Caco-2 (cell line): ENCODE measurements around the gene ATG16L1. TPM values are rescaled to one million over a fixed set of nuclear protein-coding genes. Genes with fewer than 3 reads are reported as not detected.

Experiments used
- BruUV-seq: library from RNA; stranded (reverse); fragments of 400-500 nt; replicated peaks from 2 replicates; lab custom pipeline; 2021; lab: Mats Ljungman, UMichigan
- CTCF ChIA-PET: fragments of 300-600 bp; sonication (Branson Sonifier 250); formaldehyde crosslinking; loops from one replicate; lab custom pipeline; 2022; ENCODE audit warnings: antibody characterized with exemption; lab: Charles Lee
- POLR2A ChIA-PET: fragments of 300-600 bp; sonication (Branson Sonifier 250); formaldehyde crosslinking; loops from one replicate; lab custom pipeline; 2022; ENCODE audit warnings: antibody characterized with exemption; lab: Charles Lee
- DNase-seq, 2 experiments: peaks; one replicate each; pipeline versions ENCODE4 v3.0.0 to v3.0.0-alpha.2; 2020 to 2022
- H3K27me3 ChIP-seq: replicated peaks from 2 replicates; pipeline ENCODE4 v1.6.0; 2011; ENCODE audit warnings: low read length; ENCODE audit not compliant: control insufficient read depth, insufficient read depth
- H3K36me3 ChIP-seq: 2 replicates; pipeline ENCODE4 v1.5.1; 2011; ENCODE audit warnings: low read length; ENCODE audit not compliant: control insufficient read depth, insufficient read depth
- H3K4me1 ChIP-seq: fragments of 250-450 bp; sonication (Bioruptor Pico); 2 replicates; pipeline ENCODE4 v1.5.1; 2020; ENCODE audit warnings: mild to moderate bottlenecking
- H3K4me3 ChIP-seq: 2 replicates; pipeline ENCODE4 v1.5.1; 2011; ENCODE audit warnings: low read depth, mild to moderate bottlenecking, control low read depth, low read length
- H3K9me3 ChIP-seq: fragments of 250-450 bp; sonication (Bioruptor Pico); 2 replicates; pipeline ENCODE4 v1.5.1; 2020; ENCODE audit warnings: mild to moderate bottlenecking, moderate library complexity
- H3K27ac Mint-ChIP-seq: one replicate; pipeline ENCODE4 v1.8.0; 2022; ENCODE audit warnings: mixed read lengths; ENCODE audit not compliant: unreplicated experiment
- H3K27me3 Mint-ChIP-seq: one replicate; pipeline ENCODE4 v1.8.0; 2022; ENCODE audit warnings: mixed read lengths; ENCODE audit not compliant: insufficient read depth, unreplicated experiment
- H3K36me3 Mint-ChIP-seq: one replicate; pipeline ENCODE4 v1.8.0; 2022; ENCODE audit warnings: mild to moderate bottlenecking, mixed read lengths; ENCODE audit not compliant: insufficient read depth, unreplicated experiment
- H3K4me1 Mint-ChIP-seq: one replicate; pipeline ENCODE4 v1.8.0; 2022; ENCODE audit warnings: low read depth, mixed read lengths; ENCODE audit not compliant: unreplicated experiment
- H3K4me3 Mint-ChIP-seq: one replicate; pipeline ENCODE4 v1.8.0; 2022; ENCODE audit warnings: mild to moderate bottlenecking, moderate library complexity, mixed read lengths; ENCODE audit not compliant: unreplicated experiment
- H3K9me3 Mint-ChIP-seq: one replicate; pipeline ENCODE4 v1.8.0; 2022; ENCODE audit warnings: mixed read lengths; ENCODE audit not compliant: unreplicated experiment
- CTCF ChIP-seq, 2 experiments: fragments of 200-600 bp in 1 of 2; IDR thresholded peaks; 1 replicate in 1 of 2; 2 replicates in 1 of 2; pipeline versions ENCODE4 v1.5.1 to v1.8.0; 2011 to 2022; ENCODE audit warnings: antibody characterized with exemption in 1 of 2, control low read depth in 1 of 2, inconsistent platforms in 1 of 2, low read depth in 1 of 2, low read length in 1 of 2, mild to moderate bottlenecking in 1 of 2, moderate library complexity in 1 of 2; ENCODE audit not compliant: insufficient read depth in 1 of 2, severe bottlenecking in 1 of 2, unreplicated experiment in 1 of 2
- intact Hi-C: fragments of 100-400 bp; cut with micrococcal nuclease; formaldehyde crosslinking; loops from one replicate; pipeline ENCODE4 v1.10.0; 2022; ENCODE audit not compliant: unreplicated experiment
- total RNA-seq: library from RNA; stranded (reverse); gene quantifications from 2 replicates; pipeline ENCODE4 v1.2.3, GENCODE V29; 2022

The ATG16L1 gene
- total RNA-seq, 1 experiment from 2014 or later = 20.1 TPM

GRCh38 chr2:233233618-233234230, 17.7 kb upstream of the ATG16L1 start:
- no TSS peak for BruUV-seq
- intact Hi-C loops = no loop called here
- Histone ChIP-seq H3K4me3 (no peak overlapping the region), H3K4me1 (no peaks in the 10 kb centered on the region), H3K9me3 (no peaks in the 10 kb centered on the region), H3K36me3 (no peaks in the 10 kb centered on the region), H3K27me3 (no peaks in the 10 kb centered on the region)
- H3K4me1 Mint-ChIP-seq = no peaks in the 10 kb centered on the region
- ChIA-PET CTCF (no interaction called here), POLR2A (no interaction called here)
- no peak for TF ChIP-seq CTCF (IDR thresholded peaks at IDR 0.05; ENCODE audit: insufficient read depth in 1 of 2, low read depth in 1 of 2, low read length in 1 of 2, severe bottlenecking in 1 of 2, unreplicated experiment in 1 of 2)
- DNase-seq = no peak
- no peak overlapping the region for H3K4me3 Mint-ChIP-seq
- no peaks in the 10 kb centered on the region for H3K27me3 Mint-ChIP-seq
- H3K9me3 Mint-ChIP-seq = no peaks in the 10 kb centered on the region
- no peak overlapping the region for H3K27ac Mint-ChIP-seq
- no peaks in the 10 kb centered on the region for H3K36me3 Mint-ChIP-seq

- Mint-ChIP-seq H3K27ac (no peak overlapping the region), H3K4me3 (no peak overlapping the region), H3K4me1 (no peaks in the 10 kb centered on the region), H3K27me3 (peaks cover under 1% of the 10 kb centered on the region), H3K36me3 (no peaks in the 10 kb centered on the region), H3K9me3 (no peaks in the 10 kb centered on the region)
- TF ChIP-seq CTCF (IDR thresholded peaks at IDR 0.05; ENCODE audit: insufficient read depth in 1 of 2, low read depth in 1 of 2, low read length in 1 of 2, severe bottlenecking in 1 of 2, unreplicated experiment in 1 of 2) = no peak
- POLR2A ChIA-PET = no interaction called here
- no TSS peak for BruUV-seq
- CTCF ChIA-PET = no interaction called here
- no peaks in the 10 kb centered on the region for H3K4me1 ChIP-seq
- H3K9me3 ChIP-seq = no peaks in the 10 kb centered on the region
- intact Hi-C loops = no loop called here
- no peak overlapping the region for H3K4me3 ChIP-seq
- no peaks in the 10 kb centered on the region for H3K27me3 ChIP-seq
- no peaks in the 10 kb centered on the region for H3K36me3 ChIP-seq
- no peak for DNase-seq
These were observed 17.2 kb upstream of the ATG16L1 start for GRCh38 chr2:233234264-233234663.

GRCh38 chr2:233234996-233235395, 16.5 kb upstream of the ATG16L1 start:
- H3K4me1 ChIP-seq = no peaks in the 10 kb centered on the region
- H3K27me3 Mint-ChIP-seq = peaks cover 3% of the 10 kb centered on the region
- ChIA-PET POLR2A (no interaction called here), CTCF (no interaction called here)
- BruUV-seq = no TSS peak
- no peaks in the 10 kb centered on the region for H3K9me3 Mint-ChIP-seq
- no peaks in the 10 kb centered on the region for H3K4me1 Mint-ChIP-seq
- no peak overlapping the region for H3K4me3 ChIP-seq
- H3K36me3 Mint-ChIP-seq = no peaks in the 10 kb centered on the region
- H3K27ac Mint-ChIP-seq = no peak overlapping the region
- no peaks in the 10 kb centered on the region for H3K27me3 ChIP-seq
- DNase-seq = no peak
- H3K9me3 ChIP-seq = no peaks in the 10 kb centered on the region
- intact Hi-C loops = no loop called here
- no peak overlapping the region for H3K4me3 Mint-ChIP-seq
- H3K36me3 ChIP-seq = no peaks in the 10 kb centered on the region
- no peak for TF ChIP-seq CTCF (IDR thresholded peaks at IDR 0.05; ENCODE audit: insufficient read depth in 1 of 2, low read depth in 1 of 2, low read length in 1 of 2, severe bottlenecking in 1 of 2, unreplicated experiment in 1 of 2)
